ENCODE results near the gene CNOT3. TPM values are rescaled to one million over a fixed set of nuclear protein-coding genes. Genes with fewer than 3 reads are reported as not detected.

The CNOT3 gene
- total and polyA plus RNA-seq, 9 of the 15 experiments (the other 6 are each of a cell fraction or from before 2014, with no cell fraction given) = 0.27 to 60.4 (median 9.9) TPM

DNA sequence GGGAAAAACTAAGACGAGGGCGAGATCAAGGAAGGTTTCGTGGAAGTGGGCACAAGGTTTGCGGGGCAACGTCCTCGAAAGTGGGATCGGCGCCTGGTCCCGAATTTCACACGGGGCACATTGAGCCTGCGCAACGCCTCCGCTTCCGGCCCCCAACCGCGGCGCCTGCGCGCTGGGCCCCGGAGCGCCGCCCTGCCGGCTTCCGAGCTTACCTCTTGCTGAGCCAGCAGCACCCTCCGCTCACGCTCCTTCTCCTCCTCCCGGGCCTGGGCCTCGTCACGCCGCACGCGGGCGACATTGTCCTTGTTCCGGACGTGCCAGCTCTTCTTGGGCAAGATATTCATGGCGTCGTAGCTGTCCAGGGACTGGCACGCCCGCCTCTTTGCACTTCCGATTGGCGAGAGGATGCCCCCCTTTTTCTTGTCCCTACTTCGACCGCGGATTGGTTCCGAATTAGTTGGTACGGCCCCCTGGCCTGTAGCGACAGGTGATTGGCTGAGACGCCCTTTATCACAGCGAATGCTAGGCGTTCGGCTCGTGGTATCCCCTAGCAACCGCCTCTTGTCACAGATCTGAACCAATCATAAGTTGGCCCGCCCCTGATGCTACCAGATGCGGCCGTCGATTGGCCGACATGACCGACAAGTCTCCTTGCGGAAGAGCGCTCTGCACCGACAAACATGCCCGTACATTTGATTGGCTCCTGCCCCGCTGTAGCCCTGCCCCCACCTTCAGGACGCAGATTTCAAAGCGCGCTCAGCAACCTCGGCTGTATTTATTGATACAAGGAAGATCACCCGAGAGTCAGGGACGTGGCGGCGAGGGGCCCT, 22.0 kb downstream of the CNOT3 start, which contains the start of gene LENG1 (continued):
- TF ChIP-seq, protein P1, sequence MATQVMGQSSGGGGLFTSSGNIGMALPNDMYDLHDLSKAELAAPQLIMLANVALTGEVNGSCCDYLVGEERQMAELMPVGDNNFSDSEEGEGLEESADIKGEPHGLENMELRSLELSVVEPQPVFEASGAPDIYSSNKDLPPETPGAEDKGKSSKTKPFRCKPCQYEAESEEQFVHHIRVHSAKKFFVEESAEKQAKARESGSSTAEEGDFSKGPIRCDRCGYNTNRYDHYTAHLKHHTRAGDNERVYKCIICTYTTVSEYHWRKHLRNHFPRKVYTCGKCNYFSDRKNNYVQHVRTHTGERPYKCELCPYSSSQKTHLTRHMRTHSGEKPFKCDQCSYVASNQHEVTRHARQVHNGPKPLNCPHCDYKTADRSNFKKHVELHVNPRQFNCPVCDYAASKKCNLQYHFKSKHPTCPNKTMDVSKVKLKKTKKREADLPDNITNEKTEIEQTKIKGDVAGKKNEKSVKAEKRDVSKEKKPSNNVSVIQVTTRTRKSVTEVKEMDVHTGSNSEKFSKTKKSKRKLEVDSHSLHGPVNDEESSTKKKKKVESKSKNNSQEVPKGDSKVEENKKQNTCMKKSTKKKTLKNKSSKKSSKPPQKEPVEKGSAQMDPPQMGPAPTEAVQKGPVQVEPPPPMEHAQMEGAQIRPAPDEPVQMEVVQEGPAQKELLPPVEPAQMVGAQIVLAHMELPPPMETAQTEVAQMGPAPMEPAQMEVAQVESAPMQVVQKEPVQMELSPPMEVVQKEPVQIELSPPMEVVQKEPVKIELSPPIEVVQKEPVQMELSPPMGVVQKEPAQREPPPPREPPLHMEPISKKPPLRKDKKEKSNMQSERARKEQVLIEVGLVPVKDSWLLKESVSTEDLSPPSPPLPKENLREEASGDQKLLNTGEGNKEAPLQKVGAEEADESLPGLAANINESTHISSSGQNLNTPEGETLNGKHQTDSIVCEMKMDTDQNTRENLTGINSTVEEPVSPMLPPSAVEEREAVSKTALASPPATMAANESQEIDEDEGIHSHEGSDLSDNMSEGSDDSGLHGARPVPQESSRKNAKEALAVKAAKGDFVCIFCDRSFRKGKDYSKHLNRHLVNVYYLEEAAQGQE (IDR thresholded peaks at IDR 0.05; ENCODE audit: borderline replicate concordance) = no peak
- TF ChIP-seq, protein P1 (CRISPR knock-in tag; IDR thresholded peaks at IDR 0.05; ENCODE audit: low read depth) = peak; percentile 69; the same call in 1 of the 2 replicates
- TF ChIP-seq, protein P2, sequence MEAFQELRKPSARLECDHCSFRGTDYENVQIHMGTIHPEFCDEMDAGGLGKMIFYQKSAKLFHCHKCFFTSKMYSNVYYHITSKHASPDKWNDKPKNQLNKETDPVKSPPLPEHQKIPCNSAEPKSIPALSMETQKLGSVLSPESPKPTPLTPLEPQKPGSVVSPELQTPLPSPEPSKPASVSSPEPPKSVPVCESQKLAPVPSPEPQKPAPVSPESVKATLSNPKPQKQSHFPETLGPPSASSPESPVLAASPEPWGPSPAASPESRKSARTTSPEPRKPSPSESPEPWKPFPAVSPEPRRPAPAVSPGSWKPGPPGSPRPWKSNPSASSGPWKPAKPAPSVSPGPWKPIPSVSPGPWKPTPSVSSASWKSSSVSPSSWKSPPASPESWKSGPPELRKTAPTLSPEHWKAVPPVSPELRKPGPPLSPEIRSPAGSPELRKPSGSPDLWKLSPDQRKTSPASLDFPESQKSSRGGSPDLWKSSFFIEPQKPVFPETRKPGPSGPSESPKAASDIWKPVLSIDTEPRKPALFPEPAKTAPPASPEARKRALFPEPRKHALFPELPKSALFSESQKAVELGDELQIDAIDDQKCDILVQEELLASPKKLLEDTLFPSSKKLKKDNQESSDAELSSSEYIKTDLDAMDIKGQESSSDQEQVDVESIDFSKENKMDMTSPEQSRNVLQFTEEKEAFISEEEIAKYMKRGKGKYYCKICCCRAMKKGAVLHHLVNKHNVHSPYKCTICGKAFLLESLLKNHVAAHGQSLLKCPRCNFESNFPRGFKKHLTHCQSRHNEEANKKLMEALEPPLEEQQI (IDR thresholded peaks at IDR 0.05) = no peak
- peak; percentile 50 for TF ChIP-seq BHLHE40 (IDR thresholded peaks at IDR 0.05; ENCODE audit: low read length)
- TF ChIP-seq, protein P3, sequence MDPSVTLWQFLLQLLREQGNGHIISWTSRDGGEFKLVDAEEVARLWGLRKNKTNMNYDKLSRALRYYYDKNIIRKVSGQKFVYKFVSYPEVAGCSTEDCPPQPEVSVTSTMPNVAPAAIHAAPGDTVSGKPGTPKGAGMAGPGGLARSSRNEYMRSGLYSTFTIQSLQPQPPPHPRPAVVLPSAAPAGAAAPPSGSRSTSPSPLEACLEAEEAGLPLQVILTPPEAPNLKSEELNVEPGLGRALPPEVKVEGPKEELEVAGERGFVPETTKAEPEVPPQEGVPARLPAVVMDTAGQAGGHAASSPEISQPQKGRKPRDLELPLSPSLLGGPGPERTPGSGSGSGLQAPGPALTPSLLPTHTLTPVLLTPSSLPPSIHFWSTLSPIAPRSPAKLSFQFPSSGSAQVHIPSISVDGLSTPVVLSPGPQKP (CRISPR knock-in tag; IDR thresholded peaks at IDR 0.05) = no peak
- TF ChIP-seq BDP1 (IDR thresholded peaks at IDR 0.05; ENCODE audit: insufficient read depth, insufficient read length) = no peak
- no peak for TF ChIP-seq PPARD (CRISPR knock-in tag; IDR thresholded peaks at IDR 0.05)
- TF ChIP-seq ZNF282 (CRISPR knock-in tag; IDR thresholded peaks at IDR 0.05) = no peak
- no peak for TF ChIP-seq SRSF3 (IDR thresholded peaks at IDR 0.05; ENCODE audit: insufficient read depth, low read length)
- peak; percentile 40; the same call in 1 of the 2 replicates for TF ChIP-seq ESRRA (IDR thresholded peaks at IDR 0.05; ENCODE audit: borderline replicate concordance, low read depth)
- no peak for TF ChIP-seq ZNF583 (CRISPR knock-in tag; IDR thresholded peaks at IDR 0.05)
- TF ChIP-seq TRIM28 (IDR thresholded peaks at IDR 0.05) = no peak
- no peak for TF ChIP-seq ILK (tag; IDR thresholded peaks at IDR 0.05; ENCODE audit: borderline replicate concordance, low read depth)
- TF ChIP-seq, protein P4, sequence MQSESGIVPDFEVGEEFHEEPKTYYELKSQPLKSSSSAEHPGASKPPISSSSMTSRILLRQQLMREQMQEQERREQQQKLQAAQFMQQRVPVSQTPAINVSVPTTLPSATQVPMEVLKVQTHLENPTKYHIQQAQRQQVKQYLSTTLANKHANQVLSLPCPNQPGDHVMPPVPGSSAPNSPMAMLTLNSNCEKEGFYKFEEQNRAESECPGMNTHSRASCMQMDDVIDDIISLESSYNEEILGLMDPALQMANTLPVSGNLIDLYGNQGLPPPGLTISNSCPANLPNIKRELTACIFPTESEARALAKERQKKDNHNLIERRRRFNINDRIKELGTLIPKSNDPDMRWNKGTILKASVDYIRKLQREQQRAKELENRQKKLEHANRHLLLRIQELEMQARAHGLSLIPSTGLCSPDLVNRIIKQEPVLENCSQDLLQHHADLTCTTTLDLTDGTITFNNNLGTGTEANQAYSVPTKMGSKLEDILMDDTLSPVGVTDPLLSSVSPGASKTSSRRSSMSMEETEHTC (IDR thresholded peaks at IDR 0.05) = no peak

Measured in K562 (cell line).